ENCODE results near the gene ZNF764. TPM values are rescaled to one million over a fixed set of nuclear protein-coding genes. Genes with fewer than 3 reads are reported as not detected.

Gene ZNF764
- polyA plus RNA-seq, 1 donor (not counting 4 experiments of a cell fraction or from before 2014, with no cell fraction given), result 1.6 TPM

DNA sequence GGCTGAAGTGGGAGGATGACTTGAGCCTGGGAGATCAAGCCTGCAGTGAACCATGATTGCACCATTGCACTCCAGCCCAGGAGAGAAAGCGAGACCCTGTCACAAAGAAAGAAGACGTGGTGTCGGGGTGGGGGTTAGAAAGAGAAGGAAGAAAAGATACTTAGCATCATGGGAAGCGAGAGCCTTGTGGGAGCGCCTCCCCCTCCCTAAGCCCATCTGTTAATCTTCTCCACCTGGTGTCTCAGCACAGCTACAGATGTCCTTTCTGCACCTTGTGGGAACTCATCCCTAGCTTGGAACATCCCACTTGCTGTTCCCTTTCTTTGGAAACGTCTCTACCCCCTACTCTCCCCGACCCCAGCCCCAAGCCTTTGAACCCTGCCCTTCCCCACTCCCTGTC lies 7.4 kb upstream of the ZNF764 start:
- TF ChIP-seq EZH2 (IDR thresholded peaks at IDR 0.05; ENCODE audit: low read length), result no peak
- TF ChIP-seq, protein P1, sequence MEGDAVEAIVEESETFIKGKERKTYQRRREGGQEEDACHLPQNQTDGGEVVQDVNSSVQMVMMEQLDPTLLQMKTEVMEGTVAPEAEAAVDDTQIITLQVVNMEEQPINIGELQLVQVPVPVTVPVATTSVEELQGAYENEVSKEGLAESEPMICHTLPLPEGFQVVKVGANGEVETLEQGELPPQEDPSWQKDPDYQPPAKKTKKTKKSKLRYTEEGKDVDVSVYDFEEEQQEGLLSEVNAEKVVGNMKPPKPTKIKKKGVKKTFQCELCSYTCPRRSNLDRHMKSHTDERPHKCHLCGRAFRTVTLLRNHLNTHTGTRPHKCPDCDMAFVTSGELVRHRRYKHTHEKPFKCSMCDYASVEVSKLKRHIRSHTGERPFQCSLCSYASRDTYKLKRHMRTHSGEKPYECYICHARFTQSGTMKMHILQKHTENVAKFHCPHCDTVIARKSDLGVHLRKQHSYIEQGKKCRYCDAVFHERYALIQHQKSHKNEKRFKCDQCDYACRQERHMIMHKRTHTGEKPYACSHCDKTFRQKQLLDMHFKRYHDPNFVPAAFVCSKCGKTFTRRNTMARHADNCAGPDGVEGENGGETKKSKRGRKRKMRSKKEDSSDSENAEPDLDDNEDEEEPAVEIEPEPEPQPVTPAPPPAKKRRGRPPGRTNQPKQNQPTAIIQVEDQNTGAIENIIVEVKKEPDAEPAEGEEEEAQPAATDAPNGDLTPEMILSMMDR (optimal IDR thresholded peaks at IDR 0.05 in 1 of 3, IDR thresholded peaks at IDR 0.05 in 1 of 3, conservative IDR thresholded peaks at IDR 0.05 in 1 of 3; ENCODE audit: extremely low read depth in 1 of 3, insufficient read depth in 2 of 3, low read length in 3 of 3), result no peak
- H4K20me1 ChIP-seq (ENCODE audit: control insufficient read depth, extremely low read depth, insufficient read depth, low read length), result no peaks in the 10 kb centered on the region
- H3K79me2 ChIP-seq (ENCODE audit: control insufficient read depth, insufficient read depth, low read length), result no peaks in the 10 kb centered on the region
- DNase-seq (ENCODE audit: low read depth, low spot score) (no peak), FAIRE-seq (no peak)
- no peak overlapping the region for H3K4me3 ChIP-seq (ENCODE audit: control insufficient read depth in 2 of 3, extremely low read depth in 1 of 3, insufficient read depth in 2 of 3, low read depth in 1 of 3, low read length in 3 of 3)
- H3K4me2 ChIP-seq (ENCODE audit: control insufficient read depth, extremely low read depth, insufficient read depth, low read depth, low read length), result no peak overlapping the region
- no peaks in the 10 kb centered on the region for H3K36me3 ChIP-seq (ENCODE audit: control insufficient read depth in 2 of 2, extremely low read depth in 1 of 2, insufficient read depth in 2 of 2, low read length in 2 of 2)
- H2AFZ ChIP-seq (ENCODE audit: control insufficient read depth, low read length), result no peak overlapping the region
- no peaks in the 10 kb centered on the region for H3K9me1 ChIP-seq (ENCODE audit: control insufficient read depth, extremely low read depth, insufficient read depth, low read length)
- no peak overlapping the region for H3K9ac ChIP-seq (ENCODE audit: control insufficient read depth, extremely low read depth, insufficient read depth, low read length)
- dilution Hi-C loops (cut with MboI; ENCODE audit: extremely low pct_ligation_motif_present, low sequenced_read_pairs), result no loop called here
- H3K27ac ChIP-seq (ENCODE audit: control insufficient read depth, insufficient read depth, low read length), result no peak overlapping the region
- H3K4me1 ChIP-seq (ENCODE audit: control insufficient read depth, extremely low read depth, insufficient read depth, low read length), result peaks cover 25% of the 10 kb centered on the region
- no peaks in the 10 kb centered on the region for H3K27me3 ChIP-seq (ENCODE audit: control insufficient read depth, extremely low read depth, insufficient read depth, low read length)
- no peaks in the 10 kb centered on the region for H3K9me3 ChIP-seq (ENCODE audit: control insufficient read depth, low read depth, low read length)

DNA sequence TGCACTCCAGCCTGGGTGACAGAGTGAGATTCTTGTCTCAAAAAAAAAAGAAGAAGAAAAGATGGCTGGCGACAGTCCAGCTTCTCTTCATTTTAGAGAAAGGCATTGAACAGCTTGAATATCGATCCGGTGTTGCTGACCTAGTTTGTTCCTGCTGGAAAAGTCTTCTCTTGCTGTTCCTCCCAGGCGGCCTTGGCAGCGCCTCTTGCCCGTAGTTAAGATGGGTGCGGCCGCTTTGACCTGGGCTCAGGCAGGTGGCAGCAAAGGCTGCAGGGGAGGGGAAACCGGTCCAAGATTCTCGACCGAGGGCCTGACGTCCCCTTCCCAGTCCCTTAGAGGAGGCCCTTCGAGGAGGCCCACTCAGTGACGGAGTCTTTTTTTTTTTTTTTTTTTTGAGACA lies 3.8 kb upstream of the ZNF764 start:
- Histone ChIP-seq H3K4me3 (ENCODE audit: control insufficient read depth in 2 of 3, extremely low read depth in 1 of 3, insufficient read depth in 2 of 3, low read depth in 1 of 3, low read length in 3 of 3) (no peak overlapping the region), H3K36me3 (ENCODE audit: control insufficient read depth in 2 of 2, extremely low read depth in 1 of 2, insufficient read depth in 2 of 2, low read length in 2 of 2) (no peaks in the 10 kb centered on the region), H3K9me1 (ENCODE audit: control insufficient read depth, extremely low read depth, insufficient read depth, low read length) (no peaks in the 10 kb centered on the region), H3K4me1 (ENCODE audit: control insufficient read depth, extremely low read depth, insufficient read depth, low read length) (peaks cover 11% of the 10 kb centered on the region), H3K9me3 (ENCODE audit: control insufficient read depth, low read depth, low read length) (no peaks in the 10 kb centered on the region), H3K27ac (ENCODE audit: control insufficient read depth, insufficient read depth, low read length) (no peak overlapping the region), H3K9ac (ENCODE audit: control insufficient read depth, extremely low read depth, insufficient read depth, low read length) (no peak overlapping the region), H3K4me2 (ENCODE audit: control insufficient read depth, extremely low read depth, insufficient read depth, low read depth, low read length) (no peak overlapping the region), H3K79me2 (ENCODE audit: control insufficient read depth, insufficient read depth, low read length) (peaks cover 7% of the 10 kb centered on the region), H3K27me3 (ENCODE audit: control insufficient read depth, extremely low read depth, insufficient read depth, low read length) (no peaks in the 10 kb centered on the region), H4K20me1 (ENCODE audit: control insufficient read depth, extremely low read depth, insufficient read depth, low read length) (no peaks in the 10 kb centered on the region), H2AFZ (ENCODE audit: control insufficient read depth, low read length) (no peak overlapping the region)
- dilution Hi-C loops (cut with MboI; ENCODE audit: extremely low pct_ligation_motif_present, low sequenced_read_pairs), result no loop called here
- DNase-seq (ENCODE audit: low read depth, low spot score) (no peak), FAIRE-seq (no peak)
- no peak for TF ChIP-seq EZH2 (IDR thresholded peaks at IDR 0.05; ENCODE audit: low read length)
- TF ChIP-seq, protein P1 (optimal IDR thresholded peaks at IDR 0.05 in 1 of 3, IDR thresholded peaks at IDR 0.05 in 1 of 3, conservative IDR thresholded peaks at IDR 0.05 in 1 of 3; ENCODE audit: extremely low read depth in 1 of 3, insufficient read depth in 2 of 3, low read length in 3 of 3), result no peak
